HG03108 (cell line): ENCODE measurements around the gene TARBP2.

ENCODE experiments used
- ATAC-seq: cut with Tn5 transposase; IDR thresholded peaks from one replicate; pipeline ENCODE4 v1.9.1; 2021; ENCODE audit warnings: moderate library complexity; ENCODE audit not compliant: unreplicated experiment

TARBP2 gene

DNA sequence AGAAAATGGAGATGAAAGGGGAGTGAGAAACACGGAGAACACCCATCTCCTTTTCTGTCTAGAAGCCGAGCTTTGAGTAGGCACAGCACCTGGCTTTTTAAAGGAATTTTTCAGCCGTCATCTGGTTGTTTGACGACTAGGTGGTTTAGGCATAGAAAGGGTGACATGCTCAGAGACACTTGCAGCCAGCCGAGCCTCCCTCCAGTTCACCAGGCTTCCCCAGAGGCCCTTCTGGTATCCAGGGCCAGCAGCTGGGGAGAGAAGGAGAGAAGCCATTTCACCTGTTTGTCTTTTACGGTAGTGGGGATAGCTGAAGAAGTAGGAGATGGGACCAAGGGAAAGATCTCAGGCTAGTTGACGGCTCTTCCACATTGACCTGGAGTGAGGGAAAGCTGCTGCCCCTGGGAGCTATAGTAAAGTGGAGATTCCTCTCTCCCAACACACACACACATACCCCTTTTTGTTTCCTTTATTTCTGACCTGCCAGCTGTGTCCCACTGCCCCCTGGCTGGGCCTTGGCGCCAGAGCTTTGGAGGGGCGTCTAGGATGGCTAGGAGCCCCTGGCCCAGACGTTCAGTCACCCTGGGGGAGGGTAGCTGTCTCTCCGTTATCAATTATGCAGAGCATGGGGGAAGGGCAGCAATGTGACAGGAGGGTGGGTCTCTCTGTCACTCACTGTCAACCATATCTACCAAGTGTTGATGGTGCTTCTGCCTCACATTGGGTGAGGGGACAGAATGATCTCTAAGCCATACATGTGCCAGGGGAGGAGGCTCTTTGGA, 7.3 kb upstream of the TARBP2 start:
- ATAC-seq, result no peak

DNA sequence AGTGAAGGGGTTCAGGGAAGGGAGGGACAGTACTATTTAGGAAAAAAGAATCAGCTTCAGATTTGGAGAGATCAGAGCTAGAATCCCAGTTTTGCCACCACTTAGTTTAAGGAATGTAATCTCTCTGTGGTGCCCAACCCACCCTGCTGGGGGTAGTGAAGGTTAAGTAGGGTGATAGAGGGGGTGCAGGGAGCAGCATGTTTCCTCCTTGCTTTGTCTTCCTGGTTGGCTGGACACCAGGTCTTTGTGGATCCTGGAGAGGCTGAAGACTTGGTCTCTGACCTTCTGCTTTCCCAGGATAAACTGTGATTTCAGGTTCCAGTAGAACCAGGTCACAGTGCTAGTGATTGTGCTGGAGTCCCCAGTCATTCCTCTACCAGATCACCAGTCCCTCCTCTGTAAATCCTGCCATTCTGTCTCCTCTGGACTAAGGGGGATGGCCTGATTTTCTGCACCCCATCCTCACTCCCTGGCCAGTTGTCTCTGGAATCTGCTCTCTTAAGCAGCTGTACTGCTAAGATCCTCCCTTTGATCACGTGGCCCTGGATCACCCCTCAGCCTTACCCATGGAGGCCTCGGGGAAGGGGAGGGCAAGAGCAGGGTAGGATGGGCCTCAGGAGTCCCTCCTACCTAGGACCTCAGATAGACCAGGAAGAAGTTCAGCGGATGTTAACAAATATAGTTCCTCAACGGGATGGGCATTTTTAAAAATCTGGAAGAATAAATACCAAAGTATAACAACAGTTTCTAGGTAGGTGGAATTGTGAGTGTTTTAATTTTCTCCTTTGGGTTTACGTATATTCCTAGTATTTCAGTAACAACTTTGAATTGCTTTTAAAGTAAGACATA, 5.0 kb upstream of the TARBP2 start:
- no peak for ATAC-seq

- no peak for ATAC-seq
Observed at GRCh38 chr12:53496752-53497032, 4.4 kb upstream of the TARBP2 start.

DNA sequence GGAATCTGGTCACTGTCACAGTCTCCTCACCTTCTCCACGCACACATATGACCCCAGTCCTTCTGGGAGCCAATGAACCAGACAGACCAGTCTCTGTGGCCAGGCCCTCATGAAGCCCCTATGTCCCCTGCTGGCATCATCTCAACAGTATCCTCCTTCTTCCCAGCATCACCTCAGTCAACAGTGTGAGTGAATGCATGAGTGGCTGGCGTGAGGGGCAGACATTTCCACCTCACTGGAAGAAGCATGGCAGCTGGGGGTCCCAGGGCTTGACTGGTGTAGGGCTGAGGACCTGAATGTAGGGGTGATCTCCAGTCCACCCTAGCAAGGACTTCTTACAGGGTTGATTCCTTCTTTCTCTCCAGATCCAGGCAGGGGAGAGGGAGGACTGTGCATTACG, 3.6 kb upstream of the TARBP2 start:
- no peak for ATAC-seq

- no peak for ATAC-seq
Observed at GRCh38 chr12:53498235-53498630, 2.9 kb upstream of the TARBP2 start.

DNA sequence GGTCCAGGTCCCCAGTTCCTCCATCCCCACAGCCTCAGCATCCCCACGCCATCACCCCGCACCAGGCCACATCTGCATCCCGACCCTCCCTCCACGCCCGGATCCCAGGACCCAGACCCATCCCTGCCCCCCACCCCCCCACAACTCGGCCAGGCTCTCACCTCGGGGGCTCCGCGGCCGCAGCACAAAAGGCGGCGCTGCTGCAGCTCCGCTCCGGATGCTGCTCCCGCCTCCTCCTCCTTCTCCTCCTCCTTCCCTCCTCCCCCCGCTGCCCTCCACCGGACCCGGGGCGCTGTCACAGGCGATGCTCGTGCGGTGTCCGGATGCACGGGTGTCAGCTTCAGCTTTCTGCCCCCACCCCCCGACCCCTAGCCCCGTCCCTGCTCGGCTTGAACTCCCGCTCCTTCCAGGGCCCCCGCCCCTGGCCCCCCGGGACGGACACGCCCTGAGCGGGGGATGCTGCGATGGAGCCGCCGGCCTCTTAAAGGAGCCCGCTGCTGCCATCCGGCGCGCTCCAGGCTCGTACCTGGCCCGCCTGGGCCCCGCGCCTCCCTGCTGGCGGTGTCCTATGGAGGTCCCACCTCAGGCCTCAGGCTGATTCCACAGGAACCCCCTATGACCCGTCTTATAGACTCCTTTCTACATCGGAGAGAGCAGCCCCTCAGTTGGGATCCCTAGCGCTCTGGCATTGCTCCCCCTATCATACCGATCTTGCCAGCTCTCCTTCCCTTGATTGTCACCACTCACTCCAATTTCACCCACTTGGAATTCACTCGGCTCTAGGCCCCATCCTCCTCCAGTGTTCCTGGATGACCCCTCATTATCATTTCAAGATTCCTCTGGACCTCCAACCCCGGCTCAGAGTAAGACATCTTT, 1.6 kb upstream of the TARBP2 start, which contains the start of gene MAP3K12:
Gene MAP3K12, minus strand, starts transcription at position 193 of the 876 bp plus-strand sequence. CDS start 12,067 bp downstream, outside the sequence.
- ATAC-seq, result no peak

DNA sequence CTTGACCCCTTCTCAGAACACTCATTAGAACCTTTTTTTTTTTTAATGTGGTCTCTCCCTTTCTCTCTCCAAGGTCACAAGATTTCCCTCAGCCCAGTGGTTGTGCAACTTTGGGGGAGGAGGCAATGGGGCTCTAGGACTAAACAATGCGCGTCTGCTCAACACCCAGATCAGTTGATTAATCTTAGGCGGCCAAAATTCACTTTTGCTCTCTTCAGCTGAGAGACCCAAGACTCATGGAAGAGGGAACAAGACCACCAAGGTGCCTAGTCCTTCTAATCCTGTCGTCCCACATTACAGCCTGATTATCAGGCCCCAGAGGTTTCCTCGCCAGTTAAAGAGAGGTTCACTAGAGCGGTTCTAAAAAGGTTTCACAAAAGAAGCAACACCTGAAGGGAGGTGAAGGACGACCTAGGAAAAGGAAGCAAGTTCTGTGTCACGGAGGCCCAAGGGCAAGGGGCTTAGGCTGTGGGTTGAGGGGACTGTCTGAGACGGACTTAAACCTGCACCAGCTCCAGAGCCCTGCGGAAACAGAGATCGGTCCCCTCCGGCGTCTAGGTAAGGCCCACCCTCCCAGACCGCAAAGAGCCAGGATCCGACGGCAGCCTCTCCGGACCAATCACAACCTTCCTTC, 824 bp upstream of the TARBP2 start:
- ATAC-seq, result no peak

- no peak for ATAC-seq
Observed at GRCh38 chr12:53501615-53502181, 615 bp downstream of the TARBP2 start.

GRCh38 chr12:53502331-53502730, 1.2 kb downstream of the TARBP2 start:
- ATAC-seq, result no peak

- ATAC-seq, result no peak
Observed at GRCh38 chr12:53502983-53503728, 2.1 kb downstream of the TARBP2 start.

DNA sequence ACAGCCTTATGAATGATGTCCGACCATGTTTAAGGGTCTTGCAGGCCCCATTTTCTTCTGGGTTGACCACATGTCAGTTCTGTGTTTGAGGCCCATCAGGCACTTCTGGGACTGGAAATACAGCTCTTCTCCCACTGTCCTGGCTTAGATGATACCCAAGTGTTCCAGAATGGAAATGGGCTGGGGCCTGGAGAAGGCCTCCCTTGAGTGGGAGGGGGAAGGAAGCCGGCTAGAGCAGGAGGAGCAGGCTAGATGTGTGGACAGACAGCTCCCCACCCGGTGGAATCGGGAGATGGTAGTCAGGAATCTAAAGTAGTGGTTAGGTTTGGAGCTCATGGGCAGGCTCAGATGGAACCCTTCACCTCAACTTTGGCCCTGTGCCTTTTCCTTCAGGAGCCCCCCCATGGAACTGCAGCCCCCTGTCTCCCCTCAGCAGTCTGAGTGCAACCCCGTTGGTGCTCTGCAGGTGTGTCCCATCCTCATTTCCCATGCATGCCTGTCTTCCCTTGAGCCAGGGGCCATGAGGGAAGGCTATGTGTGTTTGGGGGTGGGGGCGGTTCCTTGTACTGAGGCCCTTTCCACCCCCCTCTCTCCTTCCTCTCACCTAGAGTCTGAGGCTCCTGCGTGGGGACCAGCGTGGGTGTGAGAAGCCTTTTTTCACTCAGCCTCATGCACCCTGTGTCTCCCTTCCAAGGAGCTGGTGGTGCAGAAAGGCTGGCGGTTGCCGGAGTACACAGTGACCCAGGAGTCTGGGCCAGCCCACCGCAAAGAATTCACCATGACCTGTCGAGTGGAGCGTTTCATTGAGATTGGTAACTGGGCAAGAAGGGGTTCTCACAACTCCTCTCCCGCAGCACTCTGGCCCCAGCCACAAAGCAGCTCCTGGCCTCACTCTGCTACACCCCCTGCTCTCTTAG, 3.2 kb downstream of the TARBP2 start:
- ATAC-seq, result no peak

- no peak for ATAC-seq
Observed at GRCh38 chr12:53505086-53505485, 4.0 kb downstream of the TARBP2 start.

- ATAC-seq, result no peak
Observed at GRCh38 chr12:53505555-53506449, 4.7 kb downstream of the TARBP2 start.

DNA sequence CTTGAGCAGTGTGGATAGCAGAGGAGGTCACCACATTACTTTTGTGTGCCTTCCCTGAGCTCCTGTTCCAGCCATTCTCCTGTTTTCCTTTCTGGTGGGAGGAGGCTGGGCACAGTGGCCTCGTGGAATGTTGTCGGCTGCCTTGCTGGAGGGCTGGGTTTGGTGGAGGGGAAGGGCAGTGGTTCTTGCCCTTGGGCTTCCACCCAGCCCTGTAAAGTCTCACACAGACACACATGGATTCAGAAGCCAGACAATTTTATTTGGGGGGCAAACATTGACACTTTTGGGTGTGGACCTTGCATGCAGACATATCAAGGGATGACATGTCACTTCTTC, 5.3 kb downstream of the TARBP2 start:
- no peak for ATAC-seq

DNA sequence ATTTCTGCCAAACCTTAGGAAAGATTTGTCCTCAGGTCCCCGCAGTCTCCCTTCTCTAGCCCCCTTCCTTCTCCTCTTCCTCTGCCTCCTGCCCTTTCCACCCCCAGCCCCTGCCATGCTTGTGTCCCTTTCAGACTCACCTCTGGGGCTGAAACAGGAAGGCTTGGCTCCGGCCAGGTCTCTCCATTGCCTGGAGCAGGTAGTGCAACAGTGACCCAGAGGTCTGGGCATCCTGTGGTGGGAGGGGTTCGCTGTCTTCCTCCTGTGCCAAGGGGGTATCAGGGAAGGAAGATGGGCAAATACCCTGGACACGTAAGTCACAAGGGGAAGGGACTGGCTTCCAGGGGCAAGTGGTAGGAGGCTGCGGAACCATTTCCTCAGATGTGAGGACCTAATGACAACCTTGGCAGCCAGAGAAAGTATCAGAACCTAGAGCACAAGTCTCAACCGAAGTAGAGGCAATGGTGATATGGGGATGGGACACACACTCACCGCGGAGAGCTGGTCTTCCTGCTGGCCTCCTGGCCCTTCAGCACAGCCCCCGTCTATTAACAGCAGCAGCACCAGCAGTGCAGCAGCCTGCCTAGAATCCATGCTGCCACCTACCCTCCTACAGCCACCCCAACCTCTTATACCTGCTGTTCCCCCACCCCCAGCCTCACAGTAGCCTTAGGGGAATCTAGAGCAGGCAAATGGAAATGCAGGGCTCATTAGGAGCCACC, 6.0 kb downstream of the TARBP2 start, which contains the start of gene NPFF:
Gene NPFF, minus strand, starts transcription at position 604 of the 722 bp plus-strand sequence. Its CDS starts 10 bp downstream, at position 594.
- ATAC-seq, result no peak

DNA sequence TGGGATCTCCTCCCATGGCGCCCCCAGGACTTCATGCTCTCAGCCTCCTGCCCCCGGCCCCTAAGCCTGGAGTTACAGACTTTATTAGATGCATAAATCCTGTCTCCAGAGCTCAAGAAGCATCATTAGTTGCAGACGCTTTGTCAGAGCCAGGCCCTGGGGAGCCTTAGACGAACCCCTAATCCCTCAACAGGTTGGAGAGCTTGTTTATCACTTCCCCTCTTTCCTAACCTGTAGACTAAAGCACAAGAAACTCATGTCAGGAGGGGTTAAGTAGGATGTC, 6.5 kb downstream of the TARBP2 start:
- no peak for ATAC-seq

DNA sequence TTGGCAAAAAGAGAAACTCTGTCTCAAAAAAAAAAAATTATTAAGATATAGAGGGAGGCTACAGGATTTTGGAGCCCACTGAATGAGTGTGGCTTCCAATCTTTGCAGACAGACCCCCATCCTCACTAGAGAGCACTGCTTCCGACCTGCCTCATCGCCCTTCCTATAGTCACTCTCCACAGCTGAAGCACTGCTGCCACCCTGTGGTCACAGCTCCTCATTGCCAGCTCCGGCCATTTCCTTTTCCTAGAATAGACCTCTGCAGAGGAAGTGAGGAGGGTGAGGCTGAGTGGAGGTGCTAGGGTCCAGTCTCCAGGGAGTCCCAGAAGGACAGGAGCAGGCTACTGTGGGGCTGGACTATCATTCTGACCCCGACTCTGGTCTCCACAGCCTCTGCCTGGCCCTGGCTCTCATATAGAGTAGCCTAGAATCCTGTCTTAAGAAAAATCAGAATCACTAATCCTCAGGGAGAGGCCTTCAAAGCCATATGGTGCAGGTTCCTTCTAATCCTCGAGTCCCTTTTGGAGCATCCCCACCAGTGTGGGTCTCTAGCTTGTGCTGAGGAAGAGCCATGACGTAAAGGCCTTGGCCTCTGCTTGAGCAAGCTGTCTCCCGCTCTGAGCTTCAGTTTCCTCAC, 7.6 kb downstream of the TARBP2 start:
- peak; percentile 83 for ATAC-seq
